ENCODE data around the gene RALGPS1. TPM values are rescaled to one million over a fixed set of nuclear protein-coding genes. Genes with fewer than 3 reads are reported as not detected.

The RALGPS1 gene
- total and polyA plus RNA-seq, 2 experiments from 2014 or later, result 13.1 to 22.1 TPM

GRCh38 chr9:127104581-127105311 lies 190.2 kb downstream of the RALGPS1 start:
- WGBS (ENCODE audit: low lambda C conversion rate, missing lambda C conversion rate), result 73% methylated on average over 7 of the region's 7 CpGs

DNA sequence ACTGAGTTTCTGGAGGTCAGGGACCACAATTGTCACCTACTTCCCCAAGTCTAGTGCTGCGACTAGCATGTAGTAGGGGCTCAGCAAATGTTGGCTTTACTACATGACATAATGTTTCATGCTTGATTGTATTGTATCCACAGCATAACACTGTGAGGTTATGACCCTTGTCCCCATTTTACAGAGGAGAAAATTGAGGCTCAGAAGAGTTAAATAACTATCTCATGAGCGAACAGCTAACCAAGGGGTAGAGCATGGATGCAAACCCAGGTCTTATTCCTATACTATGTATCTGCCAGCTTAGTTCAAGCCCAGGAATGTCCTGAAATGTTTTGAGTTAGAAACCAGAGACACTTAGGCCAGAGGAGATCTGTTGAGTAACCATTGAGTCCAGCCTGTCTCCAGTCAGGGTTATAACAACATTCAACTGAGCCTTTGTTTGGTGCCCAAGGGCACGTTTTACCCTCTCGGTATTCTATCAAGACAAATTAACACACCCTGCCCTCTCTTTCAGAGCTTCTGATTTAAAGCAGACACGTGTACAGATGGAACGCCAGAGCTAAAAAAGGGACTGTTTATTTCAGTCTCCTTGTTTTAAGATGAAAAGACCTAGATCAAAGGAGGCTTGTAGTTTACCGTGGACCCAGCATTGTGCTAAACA lies 191.4 kb downstream of the RALGPS1 start:
- Histone ChIP-seq H3K36me3 (replicated peaks; ENCODE audit: insufficient read depth, low read depth) (no peaks in the 10 kb centered on the region), H3K27me3 (no peaks in the 10 kb centered on the region), H3K4me1 (ENCODE audit: insufficient read depth) (no peaks in the 10 kb centered on the region), H3K27ac (no peak overlapping the region), H3K4me3 (no peak overlapping the region), H3K9me3 (ENCODE audit: low read depth) (no peaks in the 10 kb centered on the region), H3K4me2 (no peak overlapping the region), H2AFZ (no peak overlapping the region), H3K79me2 (no peaks in the 10 kb centered on the region), H3K9me2 (replicated peaks; ENCODE audit: insufficient read depth) (no peaks in the 10 kb centered on the region), H4K20me1 (ENCODE audit: insufficient read depth, poor library complexity, severe bottlenecking) (no peaks in the 10 kb centered on the region)
- 58% methylated on average over 7 of the region's 7 CpGs for WGBS (ENCODE audit: low lambda C conversion rate, missing lambda C conversion rate)
- no peak for TF ChIP-seq EZH2 (IDR thresholded peaks at IDR 0.05; ENCODE audit: borderline replicate concordance)
- TF ChIP-seq EZH2phosphoT487 (IDR thresholded peaks at IDR 0.05; ENCODE audit: low read depth, severe bottlenecking, unreplicated experiment), result no peak
- no peak for TF ChIP-seq CTCF (IDR thresholded peaks at IDR 0.05; ENCODE audit: poor library complexity)
- DNase-seq (ENCODE audit: low spot score), result no peak

More at GRCh38 chr9:127104581-127105311, 190.2 kb downstream of the RALGPS1 start:
- TF ChIP-seq EZH2 (IDR thresholded peaks at IDR 0.05; ENCODE audit: borderline replicate concordance) (no peak), EZH2phosphoT487 (IDR thresholded peaks at IDR 0.05; ENCODE audit: low read depth, severe bottlenecking, unreplicated experiment) (no peak), CTCF (IDR thresholded peaks at IDR 0.05; ENCODE audit: poor library complexity) (no peak)
- no peaks in the 10 kb centered on the region for H3K36me3 ChIP-seq (replicated peaks; ENCODE audit: insufficient read depth, low read depth)
- no peaks in the 10 kb centered on the region for H3K9me2 ChIP-seq (replicated peaks; ENCODE audit: insufficient read depth)
- no peak overlapping the region for H2AFZ ChIP-seq
- no peak overlapping the region for H3K27ac ChIP-seq
- H3K79me2 ChIP-seq, result no peaks in the 10 kb centered on the region
- no peak overlapping the region for H3K4me2 ChIP-seq
- H3K27me3 ChIP-seq, result no peaks in the 10 kb centered on the region
- H4K20me1 ChIP-seq (ENCODE audit: insufficient read depth, poor library complexity, severe bottlenecking), result no peaks in the 10 kb centered on the region
- no peaks in the 10 kb centered on the region for H3K9me3 ChIP-seq (ENCODE audit: low read depth)
- no peak overlapping the region for H3K4me3 ChIP-seq
- DNase-seq (ENCODE audit: low spot score), result no peak
- no peaks in the 10 kb centered on the region for H3K4me1 ChIP-seq (ENCODE audit: insufficient read depth)

DNA sequence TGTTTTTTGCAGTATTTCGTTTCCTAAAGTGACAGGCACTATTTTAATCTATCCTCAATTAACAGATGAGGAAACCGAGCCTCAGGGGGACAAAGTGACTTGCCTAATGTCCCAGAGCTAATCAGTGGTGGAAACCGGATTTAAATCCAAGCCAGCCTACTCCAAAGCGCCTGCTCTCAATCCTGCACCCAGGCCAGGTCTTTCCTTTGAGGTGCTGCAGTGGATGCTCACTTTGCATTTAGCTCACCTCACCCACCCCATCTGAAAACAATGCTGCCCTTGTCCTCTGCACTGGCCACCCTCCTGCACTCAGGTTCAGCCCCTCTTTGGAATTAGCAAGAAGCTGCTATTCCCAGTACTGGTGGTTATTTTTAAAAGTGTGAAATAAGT lies 191.9 kb downstream of the RALGPS1 start:
- no peak overlapping the region for H2AFZ ChIP-seq
- H3K36me3 ChIP-seq (replicated peaks; ENCODE audit: insufficient read depth, low read depth), result no peaks in the 10 kb centered on the region
- 76% methylated on average over 4 of the region's 4 CpGs for WGBS (ENCODE audit: low lambda C conversion rate, missing lambda C conversion rate)
- no peaks in the 10 kb centered on the region for H3K27me3 ChIP-seq
- no peak overlapping the region for H3K27ac ChIP-seq
- no peak for DNase-seq (ENCODE audit: low spot score)
- TF ChIP-seq EZH2phosphoT487 (IDR thresholded peaks at IDR 0.05; ENCODE audit: low read depth, severe bottlenecking, unreplicated experiment) (no peak), EZH2 (IDR thresholded peaks at IDR 0.05; ENCODE audit: borderline replicate concordance) (no peak), CTCF (IDR thresholded peaks at IDR 0.05; ENCODE audit: poor library complexity) (no peak)
- no peaks in the 10 kb centered on the region for H3K9me3 ChIP-seq (ENCODE audit: low read depth)
- H3K4me3 ChIP-seq, result no peak overlapping the region
- no peaks in the 10 kb centered on the region for H3K4me1 ChIP-seq (ENCODE audit: insufficient read depth)
- no peak overlapping the region for H3K4me2 ChIP-seq
- H3K9me2 ChIP-seq (replicated peaks; ENCODE audit: insufficient read depth), result no peaks in the 10 kb centered on the region
- no peaks in the 10 kb centered on the region for H3K79me2 ChIP-seq
- H4K20me1 ChIP-seq (ENCODE audit: insufficient read depth, poor library complexity, severe bottlenecking), result no peaks in the 10 kb centered on the region
